HG03575 (cell line): ENCODE data around the gene UGT1A10.

Experiments
- ATAC-seq: cut with Tn5 transposase; IDR thresholded peaks from one replicate; pipeline ENCODE4 v1.9.1; 2021; ENCODE audit not compliant: unreplicated experiment, insufficient number of reproducible peaks, low FRiP score; ENCODE audit errors: extremely low read depth

UGT1A10 gene

GRCh38 chr2:233795735-233796171, 159.5 kb downstream of the UGT1A10 start:
- no peak for ATAC-seq

- ATAC-seq, result no peak
Measured at GRCh38 chr2:233796254-233796653, 160.0 kb downstream of the UGT1A10 start.

- no peak for ATAC-seq
Measured at GRCh38 chr2:233798335-233799086, 162.3 kb downstream of the UGT1A10 start.

- no peak for ATAC-seq
Measured at GRCh38 chr2:233799087-233799665, 162.9 kb downstream of the UGT1A10 start.

GRCh38 chr2:233799716-233800115, 163.5 kb downstream of the UGT1A10 start:
- no peak for ATAC-seq

- no peak for ATAC-seq
Measured at GRCh38 chr2:233800208-233800607, 164.0 kb downstream of the UGT1A10 start.

GRCh38 chr2:233801357-233802131, 165.3 kb downstream of the UGT1A10 start:
- ATAC-seq, result no peak

GRCh38 chr2:233802132-233802815, 166.0 kb downstream of the UGT1A10 start:
- ATAC-seq, result no peak

- no peak for ATAC-seq
Measured at GRCh38 chr2:233803292-233803911, 167.2 kb downstream of the UGT1A10 start.

- no peak for ATAC-seq
Measured at GRCh38 chr2:233803994-233804393, 167.7 kb downstream of the UGT1A10 start.

- no peak for ATAC-seq
Measured at GRCh38 chr2:233807215-233807865, 171.1 kb downstream of the UGT1A10 start.

- no peak for ATAC-seq
Measured at GRCh38 chr2:233807966-233808935, 172.0 kb downstream of the UGT1A10 start.

GRCh38 chr2:233810385-233810784, 174.1 kb downstream of the UGT1A10 start:
- ATAC-seq, result no peak

- no peak for ATAC-seq
Measured at GRCh38 chr2:233811087-233811486, 174.8 kb downstream of the UGT1A10 start.

- ATAC-seq, result no peak
Measured at GRCh38 chr2:233811732-233812131, 175.5 kb downstream of the UGT1A10 start.

GRCh38 chr2:233813236-233814055, 177.2 kb downstream of the UGT1A10 start:
- no peak for ATAC-seq
